ENCODE results near the gene ARF6.

ARF6 gene

GRCh38 chr14:49942090-49942489 is 49.2 kb downstream of the ARF6 start:
- DNase-seq (ENCODE audit: low spot score): no peak

- DNase-seq (ENCODE audit: low spot score): no peak
These were observed 51.6 kb downstream of the ARF6 start for GRCh38 chr14:49944501-49944900.

- DNase-seq (ENCODE audit: low spot score): no peak
These were observed 52.8 kb downstream of the ARF6 start for GRCh38 chr14:49945448-49946319.
